Epithelial cell of proximal tubule (primary cell): ENCODE results near the gene RCSD1. TPM values are rescaled to one million over a fixed set of nuclear protein-coding genes. Genes with fewer than 3 reads are reported as not detected.

Source experiments
- DNase-seq: peaks from one replicate; pipeline ENCODE4 v3.0.0-alpha.2; 2011; ENCODE audit warnings: low read depth
- H3K4me3 ChIP-seq: 2 replicates; pipeline ENCODE4 v1.5.1; 2011; ENCODE audit warnings: low read depth, mild to moderate bottlenecking, low read length
- CTCF ChIP-seq: conservative IDR thresholded peaks from 2 replicates; pipeline ENCODE4 v1.5.1; 2012; ENCODE audit warnings: low read depth, mild to moderate bottlenecking, low read length
- total RNA-seq: library from RNA; depleted of rRNA; stranded (reverse); fragments of >200 nt; gene quantifications from 2 replicates; pipeline ENCODE4 v1.2.3, GENCODE V29; 2015

RCSD1 gene
- total RNA-seq, 1 donor from 2014 or later = not detected

- no peak for DNase-seq
- no peak overlapping the region for H3K4me3 ChIP-seq
- no peak for TF ChIP-seq CTCF
Measured at GRCh38 chr1:167671727-167672511, 41.9 kb downstream of the RCSD1 start.

DNA sequence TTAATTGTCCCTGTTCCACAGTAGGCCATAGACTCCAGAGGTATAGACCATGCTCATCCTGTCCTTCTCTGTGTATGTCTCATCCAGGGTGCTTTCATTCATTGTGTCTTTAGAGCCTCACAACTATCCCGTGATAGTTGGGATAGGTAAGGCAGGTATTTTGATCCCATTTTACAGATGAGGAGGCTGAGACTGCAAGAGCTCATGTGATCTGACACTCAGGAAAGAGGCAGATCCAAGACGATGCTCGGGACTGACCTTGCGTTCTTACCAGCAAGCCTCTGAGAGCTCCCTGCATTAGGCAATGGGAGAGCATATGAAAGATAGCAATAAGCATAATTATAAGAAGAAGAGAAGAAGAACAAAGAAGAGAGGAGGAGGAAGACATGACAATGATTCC is 42.8 kb downstream of the RCSD1 start:
- no peak overlapping the region for H3K4me3 ChIP-seq
- TF ChIP-seq CTCF = no peak
- no peak for DNase-seq

GRCh38 chr1:167673265-167673664 is 43.2 kb downstream of the RCSD1 start:
- no peak for TF ChIP-seq CTCF
- DNase-seq = no peak
- H3K4me3 ChIP-seq = no peak overlapping the region

DNA sequence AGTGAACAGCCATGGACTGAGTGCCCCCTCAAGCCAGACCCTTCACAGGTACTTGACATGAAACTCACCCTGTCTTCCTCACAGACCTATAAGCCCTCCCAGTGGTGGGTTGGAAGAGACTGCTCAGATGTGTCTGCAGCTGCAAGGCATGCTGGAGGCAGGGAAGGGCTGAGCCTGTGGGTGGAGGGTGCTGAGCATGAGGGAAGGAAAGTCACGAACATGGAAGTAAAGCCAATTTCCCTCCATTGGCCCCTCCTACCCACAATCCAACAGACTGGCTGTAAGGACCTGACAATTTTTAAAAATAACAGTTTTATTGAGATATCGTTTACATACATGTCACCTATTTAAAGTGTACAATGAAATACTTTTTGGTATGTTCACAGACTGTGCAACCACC is 44.1 kb downstream of the RCSD1 start:
- no peak for TF ChIP-seq CTCF
- DNase-seq = no peak
- no peak overlapping the region for H3K4me3 ChIP-seq

DNA sequence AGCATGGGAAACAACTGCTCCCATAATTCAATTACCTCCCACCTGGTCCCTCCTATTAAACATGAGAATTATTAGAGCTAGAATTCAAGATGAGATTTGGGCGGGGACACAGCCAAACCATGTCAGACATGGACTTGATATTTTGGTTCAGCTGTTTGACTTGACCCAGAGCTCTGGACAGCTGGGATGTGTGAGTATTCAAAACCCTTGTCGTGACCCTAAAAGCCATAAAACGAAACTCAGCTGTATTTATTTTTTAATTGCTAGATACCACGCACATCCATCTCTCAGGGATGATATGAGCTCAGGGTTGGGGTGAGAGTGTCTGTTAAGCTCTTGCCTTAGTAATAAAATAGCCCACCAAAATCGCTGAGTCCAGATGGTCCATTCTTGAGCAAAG is 45.4 kb downstream of the RCSD1 start:
- no peak for TF ChIP-seq CTCF
- no peak overlapping the region for H3K4me3 ChIP-seq
- DNase-seq = no peak

GRCh38 chr1:167676205-167676915 is 46.3 kb downstream of the RCSD1 start:
- TF ChIP-seq CTCF = no peak
- DNase-seq = no peak
- no peak overlapping the region for H3K4me3 ChIP-seq
